ENCODE measurements around the gene OR4C16.

The OR4C16 gene, protein sequence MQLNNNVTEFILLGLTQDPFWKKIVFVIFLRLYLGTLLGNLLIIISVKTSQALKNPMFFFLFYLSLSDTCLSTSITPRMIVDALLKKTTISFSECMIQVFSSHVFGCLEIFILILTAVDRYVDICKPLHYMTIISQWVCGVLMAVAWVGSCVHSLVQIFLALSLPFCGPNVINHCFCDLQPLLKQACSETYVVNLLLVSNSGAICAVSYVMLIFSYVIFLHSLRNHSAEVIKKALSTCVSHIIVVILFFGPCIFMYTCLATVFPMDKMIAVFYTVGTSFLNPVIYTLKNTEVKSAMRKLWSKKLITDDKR

DNA sequence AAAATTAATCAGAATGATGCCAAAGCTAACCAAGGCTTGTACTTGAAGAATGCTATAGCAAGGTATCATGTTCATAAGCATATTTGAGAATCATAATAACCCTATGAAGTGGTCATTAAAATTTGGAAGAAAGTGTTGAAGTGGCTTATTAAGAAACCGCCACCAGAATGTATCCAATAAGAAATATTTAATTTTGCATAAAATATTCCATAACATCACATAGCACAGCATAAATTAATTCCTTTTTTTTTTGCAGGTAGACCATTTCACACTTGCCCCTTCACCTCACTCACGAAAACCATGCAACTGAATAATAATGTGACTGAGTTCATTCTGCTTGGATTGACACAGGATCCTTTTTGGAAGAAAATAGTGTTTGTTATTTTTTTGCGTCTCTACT, at the start of gene OR4C16:
Gene OR4C16, plus strand, starts transcription at position 301 of the 400 bp plus-strand sequence. Its CDS starts 0 bp downstream, at position 301.
- no peak for FAIRE-seq
- DNase-seq (ENCODE audit: low spot score): no peak

DNA sequence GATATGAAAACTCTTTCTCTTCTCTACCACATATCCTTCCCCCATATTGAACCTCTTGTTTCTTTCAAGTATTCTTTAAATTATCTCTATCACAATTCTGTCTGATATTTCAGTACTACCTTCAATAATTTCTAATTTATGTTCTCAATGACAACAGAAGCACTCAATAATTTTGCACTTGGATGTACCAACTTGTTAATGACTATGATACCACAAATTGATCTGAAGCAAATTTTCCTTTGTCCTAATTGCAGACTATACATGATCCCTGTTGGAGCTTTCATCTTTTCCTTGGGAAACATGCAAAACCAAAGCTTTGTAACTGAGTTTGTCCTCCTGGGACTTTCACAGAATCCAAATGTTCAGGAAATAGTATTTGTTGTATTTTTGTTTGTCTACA, 17.8 kb upstream of the OR4C16 start, which contains the start of gene OR4C15:
Gene OR4C15, plus strand, starts transcription at position 301 of the 400 bp plus-strand sequence. Its CDS starts 0 bp downstream, at position 301.
- DNase-seq (ENCODE audit: low spot score): no peak
- FAIRE-seq: no peak

DNA sequence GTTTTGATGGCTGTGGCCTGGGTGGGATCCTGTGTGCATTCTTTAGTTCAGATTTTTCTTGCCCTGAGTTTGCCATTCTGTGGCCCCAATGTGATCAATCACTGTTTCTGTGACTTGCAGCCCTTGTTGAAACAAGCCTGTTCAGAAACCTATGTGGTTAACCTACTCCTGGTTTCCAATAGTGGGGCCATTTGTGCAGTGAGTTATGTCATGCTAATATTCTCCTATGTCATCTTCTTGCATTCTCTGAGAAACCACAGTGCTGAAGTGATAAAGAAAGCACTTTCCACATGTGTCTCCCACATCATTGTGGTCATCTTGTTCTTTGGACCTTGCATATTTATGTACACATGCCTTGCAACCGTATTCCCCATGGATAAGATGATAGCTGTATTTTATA, 620 bp downstream of the OR4C16 start:
- DNase-seq (ENCODE audit: low spot score) (no peak), FAIRE-seq (no peak)

DNA sequence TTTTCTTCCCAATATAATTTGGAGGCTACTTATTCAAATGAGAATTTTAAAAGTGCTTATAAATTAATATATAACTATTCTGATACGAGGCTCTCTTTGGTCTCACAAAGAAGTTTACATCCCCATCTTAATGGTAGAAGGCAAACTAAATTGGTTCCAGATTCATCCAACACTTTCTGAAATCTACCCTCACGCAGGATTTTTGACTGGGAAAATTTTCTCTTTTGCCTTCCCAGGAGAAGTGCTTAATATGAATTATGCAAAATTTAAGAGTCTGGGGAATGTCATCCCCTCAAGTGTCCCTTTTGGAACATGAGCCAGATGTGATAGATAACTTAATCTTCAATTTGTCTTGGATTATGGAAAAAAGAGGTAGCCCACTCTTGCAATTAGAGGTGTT, 35.6 kb downstream of the OR4C16 start, which contains the start of gene OR4C11:
Gene OR4C11, minus strand, starts transcription at position 101 of the 400 bp plus-strand sequence. CDS start 3,272 bp downstream, outside the sequence.
- DNase-seq (ENCODE audit: low spot score) (no peak), FAIRE-seq (no peak)
